Psoas muscle (tissue), 8 donors: ENCODE measurements around the gene DMAC2L. TPM values are rescaled to one million over a fixed set of nuclear protein-coding genes. Genes with fewer than 3 reads are reported as not detected.
"Not testable (repeated sequence)": the region's sequence is repeated elsewhere in the genome, so short reads cannot be mapped to it uniquely, and the experiment has no call there.

Experiments used
- ATAC-seq, 4 donors: fragments of 200-7000 bp; cut with Tn5 transposase; one replicate each; pipeline ENCODE4 v1.9.1; 2020; ENCODE audit warnings: moderate library complexity in 3 of 4, mild to moderate bottlenecking in 2 of 4
- DNase-seq, 2 donors: peaks; one replicate each; pipeline ENCODE4 v3.0.0-alpha.2; 2020
- H3K27ac ChIP-seq: fragments of 200-600 bp; one replicate; pipeline ENCODE4 v1.8.0; 2022
- H3K27me3 ChIP-seq, 3 donors: fragments of 200-600 bp in 1 of 3; one replicate each; pipeline versions ENCODE4 v1.6.1 to v1.8.0; 2013 to 2022; ENCODE audit warnings: low read length in 2 of 3, mild to moderate bottlenecking in 2 of 3, moderate library complexity in 1 of 3; ENCODE audit not compliant: insufficient read depth in 3 of 3
- H3K36me3 ChIP-seq, 2 donors: fragments of 200-600 bp in 1 of 2; one replicate each; pipeline versions ENCODE4 v1.6.1 to v1.8.0; 2013 to 2022; ENCODE audit warnings: low read depth in 1 of 2, mild to moderate bottlenecking in 1 of 2, moderate library complexity in 1 of 2; ENCODE audit not compliant: insufficient read depth in 1 of 2
- H3K4me1 ChIP-seq: fragments of 200-600 bp; one replicate; pipeline ENCODE4 v1.8.0; 2022
- H3K4me3 ChIP-seq: fragments of 200-600 bp; one replicate; pipeline ENCODE4 v1.8.0; 2022; ENCODE audit warnings: mild to moderate bottlenecking
- H3K9me3 ChIP-seq: fragments of 200-600 bp; one replicate; pipeline ENCODE4 v1.8.0; 2022
- CTCF ChIP-seq: fragments of 200-600 bp; IDR thresholded peaks from one replicate; pipeline ENCODE4 v1.8.0; 2022; ENCODE audit warnings: antibody characterized with exemption
- WGBS, 3 donors: extraction: QIAGEN DNeasy Blood & Tissue Kit; methylation state at CpG; one replicate each; pipeline versions ENCODE4 v1.1.6 to v1.1.7; 2013; 5-methylcytosine and 5-hydroxymethylcytosine counted together
- intact Hi-C, 2 donors: fragments of 100-400 bp; cut with DNase I; formaldehyde crosslinking; loops; one replicate each; pipeline versions ENCODE4 v1.11.0 to v1.14.2; 2022
- polyA plus RNA-seq, 3 donors: library from polyadenylated mRNA; stranded (reverse); fragments of 200-250 nt; gene quantifications; one replicate each; pipeline ENCODE4 v1.2.3, GENCODE V29; 2013
- total RNA-seq, 4 donors: library from RNA; stranded (reverse); fragmentation: NEBNext Ultra II Directional in 2 of 4; extraction: Animal tissue kit (Norgen Biotek cat#: 25700) in 2 of 4; gene quantifications; one replicate each; pipeline versions ENCODE4 v1.2.1 to v1.2.4, GENCODE V29; 2021 to 2023
- donor health status: healthy with polysubstance abuse.
- donor health status: DM: no; HTN: no; CAD: no; lungs with moderate emphysema.
- donor health status: Bipolar disorder and iron deficiency.
- donor health status: healthy.
- donor health status: DM: yes; HTN: yes; CAD: no.
- donor health status: DM: no; HTN: no; CAD: no.
- donor health status: DM: no; HTN: no; CAD: no.
- donor health status: DM: yes; HTN: yes; CAD: no.

The DMAC2L gene
- total and polyA plus RNA-seq, 7 donors: 21.7 to 43.5 (median 32.7) TPM

- Histone ChIP-seq H3K27ac (no peak overlapping the region), H3K9me3 (no peaks in the 10 kb centered on the region), H3K36me3 (no peaks in the 10 kb centered on the region), H3K27me3 (no peaks in the 10 kb centered on the region), H3K4me1 (no peaks in the 10 kb centered on the region), H3K4me3 (no peak overlapping the region)
- ATAC-seq: no peak
- intact Hi-C loops: no loop called here
- no peak for TF ChIP-seq CTCF
- 65 to 74% (median 67%) methylated on average over 4 of the region's 4 CpGs for WGBS, 3 donors
- no peak for DNase-seq
Observed at GRCh38 chr14:50353126-50353525, 41.0 kb downstream of the DMAC2L start.

- no peaks in the 10 kb centered on the region for H3K9me3 ChIP-seq
- no peak for ATAC-seq
- H3K4me3 ChIP-seq: no peak overlapping the region
- no peaks in the 10 kb centered on the region for H3K36me3 ChIP-seq
- intact Hi-C loops: no loop called here
- TF ChIP-seq CTCF: no peak
- no peak overlapping the region for H3K27ac ChIP-seq
- no peaks in the 10 kb centered on the region for H3K4me1 ChIP-seq
- 8 to 26% (median 22%) methylated on average over 1 of the region's 1 CpG for WGBS, 3 donors
- no peaks in the 10 kb centered on the region for H3K27me3 ChIP-seq
- no peak for DNase-seq
Observed at GRCh38 chr14:50354527-50354926, 42.4 kb downstream of the DMAC2L start.

GRCh38 chr14:50355692-50356091, 43.6 kb downstream of the DMAC2L start:
- H3K27ac ChIP-seq: no peak overlapping the region
- DNase-seq: no peak
- intact Hi-C loops: no loop called here
- H3K9me3 ChIP-seq: no peaks in the 10 kb centered on the region
- H3K27me3 ChIP-seq: no peaks in the 10 kb centered on the region
- H3K4me1 ChIP-seq: no peaks in the 10 kb centered on the region
- no peak overlapping the region for H3K4me3 ChIP-seq
- TF ChIP-seq CTCF: no peak
- WGBS, 3 donors: 95 to 98% (median 95%) methylated on average over 1 of the region's 1 CpG
- H3K36me3 ChIP-seq: no peaks in the 10 kb centered on the region
- ATAC-seq: no peak

- DNase-seq, H3K27me3 ChIP-seq, H3K27ac ChIP-seq, H3K4me1 ChIP-seq, ATAC-seq, H3K36me3 ChIP-seq, H3K4me3 ChIP-seq, intact Hi-C loops, H3K9me3 ChIP-seq: not testable (repeated sequence)
- WGBS, 3 donors: 81 to 85% (median 82%) methylated on average over 3 of the region's 3 CpGs
Observed at GRCh38 chr14:50356283-50356682, 44.2 kb downstream of the DMAC2L start.

GRCh38 chr14:50357124-50357523, 45.0 kb downstream of the DMAC2L start:
- Histone ChIP-seq H3K9me3 (no peaks in the 10 kb centered on the region), H3K27me3 (no peaks in the 10 kb centered on the region), H3K27ac (no peak overlapping the region), H3K4me3 (no peak overlapping the region), H3K4me1 (no peaks in the 10 kb centered on the region), H3K36me3 (no peaks in the 10 kb centered on the region)
- TF ChIP-seq CTCF: no peak
- DNase-seq (no peak), ATAC-seq (no peak)
- 69 to 82% (median 80%) methylated on average over 6 of the region's 6 CpGs for WGBS, 3 donors
- intact Hi-C loops: no loop called here
